Retina (tissue), 1 donor: ENCODE results near the gene GNAT1.

Source experiments
- DNase-seq: peaks from one replicate; pipeline ENCODE4 v3.0.0-alpha.2; 2016

Gene GNAT1

DNA sequence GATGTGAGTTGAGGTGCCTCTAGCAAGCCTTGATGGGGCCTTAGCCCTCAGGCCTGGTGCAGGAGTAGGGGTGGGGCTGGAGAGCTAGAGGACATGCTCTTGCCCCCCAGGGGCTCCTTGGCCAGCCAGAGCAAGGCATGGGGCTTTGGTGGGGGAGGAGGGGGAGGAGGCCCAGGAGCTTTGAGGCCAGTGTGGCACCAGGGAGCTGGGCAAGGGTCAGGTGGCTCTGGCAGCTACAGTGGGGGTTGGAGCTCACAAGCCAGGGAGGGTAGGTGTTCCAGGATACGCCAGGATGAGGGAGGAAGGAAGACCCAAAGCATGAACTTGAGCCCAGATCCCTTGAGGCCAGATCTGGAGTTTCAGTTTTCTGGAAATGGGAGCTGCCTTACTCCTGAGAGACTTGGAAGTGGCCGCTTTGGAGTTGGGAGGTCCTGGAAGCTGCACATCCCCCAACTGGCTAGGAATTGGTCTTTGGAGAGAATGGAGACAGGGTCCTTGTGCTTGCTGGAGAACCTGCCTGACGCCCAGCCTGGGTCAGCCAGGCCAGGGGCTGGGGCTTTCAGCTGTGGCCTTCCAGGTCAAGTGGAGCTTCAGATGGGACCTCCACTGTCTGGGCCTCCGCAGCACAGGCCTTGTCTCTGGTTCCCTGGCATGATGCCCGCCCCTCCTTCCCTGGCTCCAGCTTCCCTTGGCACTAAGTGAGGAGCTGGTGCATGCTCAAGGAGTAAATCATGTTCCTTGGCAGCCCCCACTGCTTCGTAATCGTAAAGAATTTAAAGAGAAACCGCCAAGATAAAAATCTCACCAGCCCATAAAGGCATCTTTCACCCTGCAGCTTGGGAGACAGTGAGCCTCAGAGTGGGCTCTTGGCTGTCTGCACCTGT, 27.6 kb upstream of the GNAT1 start:
- DNase-seq, result no peak

GRCh38 chr3:50164481-50164880, 26.9 kb upstream of the GNAT1 start:
- DNase-seq, result no peak

DNA sequence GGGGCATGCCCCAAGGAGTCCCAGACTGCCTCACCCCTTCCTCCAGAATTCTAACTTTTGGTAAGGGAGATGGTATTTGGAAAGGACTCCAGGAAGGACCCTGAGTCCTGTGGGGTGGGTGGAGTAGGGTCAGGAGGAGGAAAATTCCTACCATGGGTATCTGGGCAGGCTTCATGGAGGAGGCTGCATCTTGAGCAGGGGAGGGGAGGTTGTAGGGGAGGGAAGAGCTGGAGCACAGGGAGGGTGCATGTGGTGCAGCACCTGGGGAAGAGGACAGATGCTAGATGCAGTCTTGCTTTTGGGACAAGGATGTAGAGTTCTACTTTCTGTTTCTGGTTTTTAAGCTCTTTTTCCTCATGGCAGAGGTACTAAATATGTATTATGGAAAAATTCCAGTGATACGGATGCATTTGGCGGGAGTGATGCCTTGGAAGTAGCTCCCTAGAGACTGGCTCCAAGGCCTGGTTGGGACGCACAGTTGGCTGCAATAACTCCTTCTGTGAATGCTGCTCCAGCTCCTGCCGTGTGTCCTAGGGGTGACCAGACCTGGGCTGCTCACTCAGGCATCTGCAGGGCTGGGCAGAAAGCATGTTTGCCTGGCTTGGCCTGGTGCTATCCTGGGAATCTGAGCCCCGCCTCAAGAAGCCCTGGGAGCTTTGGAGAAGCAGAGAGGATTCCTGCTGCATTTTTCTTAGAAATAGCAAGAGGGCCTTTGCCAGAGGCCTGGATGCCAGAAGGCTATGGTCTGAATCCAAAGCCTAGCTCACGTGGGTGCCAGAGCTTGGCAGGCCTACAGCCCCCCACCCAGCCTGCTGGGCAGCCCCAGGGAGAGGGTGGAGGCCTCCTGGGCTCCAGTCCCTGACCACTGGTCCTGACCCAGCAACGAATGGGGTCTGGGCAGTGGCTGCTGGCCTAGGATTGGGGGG, 26.2 kb upstream of the GNAT1 start:
- DNase-seq, result peak; percentile 31

GRCh38 chr3:50165910-50166538, 25.4 kb upstream of the GNAT1 start:
- peak; percentile 54 for DNase-seq

DNA sequence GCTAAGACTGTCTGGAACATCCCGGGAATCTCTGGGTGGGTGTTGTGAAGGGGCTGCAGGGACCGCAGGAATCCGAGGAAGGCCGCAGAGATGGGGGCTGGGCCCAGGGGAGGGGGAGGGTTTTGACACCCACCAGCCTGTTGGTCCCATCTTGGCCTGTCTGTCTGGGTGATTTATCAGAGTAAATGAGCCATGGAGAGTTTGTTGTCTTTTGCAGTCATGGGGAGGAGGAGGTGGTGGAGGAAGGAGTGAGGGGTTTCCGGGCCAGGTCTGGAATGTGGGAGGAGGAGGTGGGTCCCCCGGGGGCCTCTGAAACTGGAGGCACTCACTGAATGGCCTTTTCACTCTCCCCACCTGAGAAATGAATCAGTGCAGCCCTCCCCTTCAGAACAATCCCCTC, 24.8 kb upstream of the GNAT1 start:
- peak; percentile 56 for DNase-seq

GRCh38 chr3:50167069-50167840, 24.2 kb upstream of the GNAT1 start:
- no peak for DNase-seq

- DNase-seq, result no peak
These were observed 23.6 kb upstream of the GNAT1 start for GRCh38 chr3:50167841-50168209.

DNA sequence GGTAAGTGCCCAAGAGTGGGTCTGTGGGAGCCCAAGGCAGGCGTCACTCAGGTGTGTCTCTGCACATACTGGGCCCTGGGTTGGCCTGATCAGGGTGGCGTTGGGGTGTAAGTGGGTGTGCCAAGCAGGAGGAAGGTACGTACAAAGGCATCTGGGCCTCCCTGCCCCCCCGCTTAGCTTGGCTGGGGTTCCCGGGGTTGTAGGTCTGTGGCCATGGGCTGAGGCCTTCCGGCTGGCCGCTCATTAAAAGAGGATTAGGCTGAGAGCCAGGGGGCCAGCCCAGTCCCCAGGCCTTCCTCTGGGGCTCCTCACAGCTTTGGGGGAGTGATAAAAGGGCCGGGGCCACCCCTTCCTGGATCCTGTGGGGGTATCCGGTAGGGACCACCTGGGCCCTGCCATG, 23.0 kb upstream of the GNAT1 start:
- no peak for DNase-seq

DNA sequence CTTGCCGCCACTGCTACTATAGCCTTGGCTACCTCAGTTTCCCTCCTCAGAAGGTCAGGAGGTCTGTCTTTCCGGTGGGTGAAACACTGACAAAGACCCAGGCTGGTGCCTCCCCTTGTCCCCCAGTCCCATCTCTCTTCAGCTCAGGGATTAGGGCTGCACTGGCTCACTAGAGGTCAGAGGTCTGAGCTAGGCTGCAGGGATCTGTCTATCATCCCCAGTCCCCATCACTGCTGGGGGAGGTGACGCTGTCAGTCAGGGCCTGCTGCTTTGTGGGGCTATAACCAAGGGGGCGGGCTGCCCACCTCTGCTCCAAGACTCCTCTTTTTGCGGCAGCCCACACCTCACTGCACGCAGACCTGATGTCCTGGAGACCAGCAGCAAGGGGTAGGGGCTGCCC, 22.6 kb upstream of the GNAT1 start:
- no peak for DNase-seq

GRCh38 chr3:50169232-50169832, 22.1 kb upstream of the GNAT1 start:
- DNase-seq, result no peak

DNA sequence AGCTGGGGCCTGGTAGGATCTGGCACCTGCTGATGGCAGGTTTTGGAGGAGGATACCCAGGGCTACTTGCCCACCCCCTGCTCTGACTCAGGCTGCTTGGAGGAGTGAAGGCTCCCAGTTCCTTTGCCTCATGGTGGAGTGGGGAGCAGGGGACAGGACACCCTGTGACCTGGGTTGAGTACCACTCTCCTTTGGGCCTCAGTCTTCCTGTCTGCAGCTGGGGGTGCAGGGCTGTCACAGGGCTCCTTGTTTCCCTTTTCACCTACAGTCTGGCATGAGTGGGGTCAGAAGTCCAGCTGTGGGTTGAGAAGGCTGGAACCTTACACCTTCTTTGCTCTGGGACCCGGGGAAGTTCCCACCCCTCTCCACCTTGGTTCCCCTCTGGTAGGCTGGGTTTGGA, 21.6 kb upstream of the GNAT1 start:
- DNase-seq, result no peak

GRCh38 chr3:50170689-50171088, 20.7 kb upstream of the GNAT1 start:
- no peak for DNase-seq

DNA sequence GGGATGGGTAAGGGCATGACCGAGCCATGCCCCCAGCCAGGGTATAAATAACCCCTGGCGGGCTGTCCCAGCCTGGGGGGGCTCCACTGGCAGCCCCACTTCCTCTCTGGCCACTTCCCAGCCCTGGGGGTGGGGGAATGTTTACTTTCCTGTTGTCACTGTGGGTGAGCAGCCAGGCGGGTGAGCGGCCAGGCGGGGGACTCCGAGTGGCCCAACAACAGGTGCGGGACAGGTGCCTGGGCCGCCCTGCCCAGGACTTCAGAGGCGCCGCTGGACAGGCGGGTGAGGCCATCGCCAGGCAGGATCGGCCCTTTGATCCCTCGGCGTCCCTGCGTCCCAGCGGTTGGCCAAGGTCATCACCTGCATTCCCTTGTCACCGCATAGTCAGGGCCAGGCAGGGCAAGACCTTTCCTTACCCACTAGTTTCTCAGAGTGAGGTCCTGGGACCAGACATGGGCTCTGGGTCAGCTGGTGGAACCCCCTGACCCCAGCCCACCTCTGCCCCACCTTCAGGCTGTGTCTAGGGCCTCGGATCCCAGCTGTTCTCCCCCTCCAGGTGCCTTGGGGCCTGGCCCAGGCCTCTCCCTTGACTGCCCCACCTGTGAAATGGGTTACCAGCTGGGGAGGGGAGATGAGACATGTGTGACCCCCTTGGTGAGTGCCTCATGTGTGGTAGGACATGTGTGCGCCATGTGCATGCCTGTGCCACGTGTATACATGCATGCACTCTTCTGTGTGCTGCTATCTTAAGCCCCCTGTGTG, 19.7 kb upstream of the GNAT1 start:
- DNase-seq, result no peak

DNA sequence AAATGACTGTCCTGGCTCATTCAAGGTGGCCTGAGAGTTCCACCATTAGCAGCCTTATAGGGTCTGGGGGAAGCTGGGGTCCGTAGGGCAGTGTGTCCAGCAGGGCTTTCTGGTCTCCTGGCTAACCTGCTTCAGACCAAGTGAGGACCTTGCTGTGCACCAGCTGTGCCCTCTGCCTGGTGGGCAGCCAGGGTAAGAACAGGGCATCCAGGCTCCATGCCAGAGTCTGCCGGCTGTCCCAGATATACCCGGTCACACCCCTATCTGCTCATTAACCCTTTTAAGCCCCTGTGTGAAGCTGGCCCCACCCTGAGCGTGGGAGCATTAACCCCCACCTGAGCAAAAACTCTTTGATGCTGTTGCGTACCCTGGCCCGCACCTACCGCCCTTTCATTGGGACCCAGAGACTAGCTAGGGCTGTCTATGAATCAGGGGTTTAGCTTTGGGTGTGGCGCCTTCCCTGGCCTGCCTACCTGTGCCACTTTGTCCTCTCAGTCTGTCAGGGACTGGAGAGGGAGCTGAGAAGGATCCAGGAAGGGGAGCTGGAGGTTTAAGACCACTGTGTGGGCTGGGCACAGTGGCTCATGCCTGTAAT, 18.7 kb upstream of the GNAT1 start:
- DNase-seq, result no peak

DNA sequence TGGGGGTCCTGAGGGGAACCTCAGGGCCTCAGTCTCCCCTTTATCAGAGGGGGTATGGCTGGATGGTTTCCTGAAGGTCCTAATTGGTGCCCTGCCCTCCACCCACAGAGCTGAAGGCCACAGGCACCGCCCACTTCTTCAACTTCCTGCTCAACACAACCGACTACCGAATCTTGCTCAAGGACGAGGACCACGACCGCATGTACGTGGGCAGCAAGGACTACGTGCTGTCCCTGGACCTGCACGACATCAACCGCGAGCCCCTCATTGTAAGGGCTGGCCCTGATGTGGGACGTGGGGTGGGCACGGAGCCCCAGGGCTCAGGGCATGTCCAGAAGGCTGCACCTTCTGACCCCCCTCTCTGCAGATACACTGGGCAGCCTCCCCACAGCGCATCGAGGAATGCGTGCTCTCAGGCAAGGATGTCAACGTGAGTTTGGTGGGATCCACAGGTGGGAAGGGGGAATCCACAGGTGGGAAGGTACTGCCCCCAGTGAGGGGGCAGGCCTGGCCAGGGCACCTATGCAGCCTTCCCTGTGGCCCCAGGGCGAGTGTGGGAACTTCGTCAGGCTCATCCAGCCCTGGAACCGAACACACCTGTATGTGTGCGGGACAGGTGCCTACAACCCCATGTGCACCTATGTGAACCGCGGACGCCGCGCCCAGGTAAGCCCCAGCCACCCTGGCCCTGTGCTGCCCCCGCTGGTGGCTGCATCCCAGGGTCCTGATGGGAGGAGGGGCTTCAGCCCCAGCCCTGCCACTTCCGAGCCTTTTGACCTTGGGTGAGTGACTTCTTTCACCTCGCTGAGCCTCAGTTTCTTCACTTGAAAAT, 17.5 kb upstream of the GNAT1 start:
- no peak for DNase-seq

- DNase-seq, result no peak
These were observed 16.9 kb upstream of the GNAT1 start for GRCh38 chr3:50174517-50174895.

DNA sequence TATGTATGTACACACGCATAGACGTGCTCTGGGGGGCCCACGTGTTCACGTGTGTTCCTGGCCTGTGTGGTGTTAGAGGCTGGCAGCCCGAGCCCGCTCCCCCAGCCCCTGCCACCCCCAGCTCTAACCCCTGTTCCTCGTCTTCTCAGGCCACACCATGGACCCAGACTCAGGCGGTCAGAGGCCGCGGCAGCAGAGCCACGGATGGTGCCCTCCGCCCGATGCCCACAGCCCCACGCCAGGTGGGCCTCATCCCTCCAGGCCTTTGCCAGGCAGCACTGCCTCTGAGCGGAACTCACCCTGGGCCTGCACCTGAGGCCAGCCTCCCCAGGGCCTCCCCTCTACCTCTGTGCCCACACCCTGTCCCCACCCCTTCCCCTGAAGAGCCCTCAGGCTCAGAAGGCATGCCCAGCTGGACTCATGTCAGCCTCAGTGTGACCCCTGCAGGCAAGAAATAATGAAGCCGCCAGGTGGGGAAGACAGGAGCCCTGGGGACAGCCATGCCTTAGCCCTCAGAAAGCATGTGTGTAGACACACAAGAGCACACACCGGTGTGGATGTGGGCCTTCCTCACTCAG, 16.4 kb upstream of the GNAT1 start:
- DNase-seq, result no peak

DNA sequence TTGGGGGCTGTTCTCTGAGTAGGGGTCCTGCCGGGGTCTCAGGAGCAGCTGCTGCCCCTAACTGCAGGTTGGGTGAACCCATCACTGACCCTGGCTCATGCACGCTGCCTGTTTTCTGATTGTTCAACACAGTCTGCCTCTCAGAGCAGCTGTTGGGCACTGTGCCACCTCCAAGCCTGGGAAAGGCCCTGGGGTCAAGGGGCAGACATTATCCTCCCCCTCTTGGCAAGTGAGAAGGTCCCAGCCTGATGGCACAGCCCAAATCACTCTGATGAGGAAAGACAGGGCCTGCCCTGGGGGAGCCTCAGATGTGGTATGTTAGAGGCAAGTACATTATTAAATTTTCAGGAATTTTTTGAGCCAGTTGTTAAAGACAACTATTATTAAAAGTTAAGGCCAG, 14.1 kb upstream of the GNAT1 start:
- DNase-seq, result no peak

DNA sequence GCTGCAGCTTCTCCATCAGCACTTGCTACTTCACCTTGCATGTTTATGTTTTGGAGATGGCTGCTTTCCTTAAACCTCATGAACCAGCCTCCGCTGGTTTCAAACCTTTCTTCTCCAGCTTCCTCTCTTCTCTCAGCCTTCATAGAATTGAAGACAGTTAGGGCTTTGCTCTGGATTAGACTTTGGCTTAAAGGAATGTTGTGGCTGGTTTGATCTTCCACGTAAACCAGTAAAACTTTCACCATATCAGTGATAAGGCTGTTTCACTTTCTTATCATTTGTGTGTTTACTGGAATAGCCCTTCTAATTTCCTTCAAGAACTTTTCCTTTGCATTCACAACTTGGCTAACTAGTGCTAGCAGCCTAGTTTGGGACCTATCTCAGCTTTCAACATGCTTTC, 11.7 kb upstream of the GNAT1 start:
- DNase-seq, result no peak

GRCh38 chr3:50181985-50182384, 9.4 kb upstream of the GNAT1 start:
- no peak for DNase-seq
